KG1 (cell line): Measurements from ENCODE around the gene COQ8B.
A peak's percentile ranks its signal among the peaks of the same experiment; 100 is the strongest.
"Not testable (repeated sequence)": the region's sequence is repeated elsewhere in the genome, so short reads cannot be mapped to it uniquely, and the experiment has no call there.

ENCODE experiments used
- DNase-seq: peaks from one replicate; lab custom pipeline; 2025; lab: John Stamatoyannopoulos, UW

Gene COQ8B

GRCh38 chr19:40716482-40717324, at the start of gene COQ8B, which contains the start of gene ITPKC:
COQ8B (minus strand) TSS chr19:40716886; CDS start chr19:40714632, 2,254 bp downstream.
ITPKC (plus strand) TSS chr19:40717112; CDS start chr19:40717136, 24 bp downstream.
- DNase-seq, result peak; percentile 90

- DNase-seq, result not testable (repeated sequence)
Observed at GRCh38 chr19:40766385-40766784, 49.7 kb upstream of the COQ8B start.

DNA sequence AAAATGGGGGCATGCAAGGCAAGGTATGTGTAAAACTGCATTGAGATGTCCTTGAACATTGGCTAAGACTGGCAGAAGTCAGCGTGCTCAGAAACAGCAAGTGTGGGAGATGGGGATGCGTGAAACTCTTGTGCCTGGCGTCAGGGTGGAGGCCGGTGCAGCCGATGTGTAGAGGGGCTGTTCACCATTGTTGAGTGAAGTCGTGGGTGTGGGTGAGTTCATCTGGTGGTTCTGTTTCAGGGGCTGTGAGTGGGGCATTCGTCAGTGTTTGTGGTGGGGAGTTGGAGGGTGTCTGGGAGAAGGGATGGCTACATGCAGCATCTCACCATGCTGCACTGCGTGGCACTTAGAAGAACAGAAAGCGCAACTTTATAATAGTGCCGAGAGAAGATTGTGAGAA, 47.3 kb upstream of the COQ8B start:
- DNase-seq, result no peak

DNA sequence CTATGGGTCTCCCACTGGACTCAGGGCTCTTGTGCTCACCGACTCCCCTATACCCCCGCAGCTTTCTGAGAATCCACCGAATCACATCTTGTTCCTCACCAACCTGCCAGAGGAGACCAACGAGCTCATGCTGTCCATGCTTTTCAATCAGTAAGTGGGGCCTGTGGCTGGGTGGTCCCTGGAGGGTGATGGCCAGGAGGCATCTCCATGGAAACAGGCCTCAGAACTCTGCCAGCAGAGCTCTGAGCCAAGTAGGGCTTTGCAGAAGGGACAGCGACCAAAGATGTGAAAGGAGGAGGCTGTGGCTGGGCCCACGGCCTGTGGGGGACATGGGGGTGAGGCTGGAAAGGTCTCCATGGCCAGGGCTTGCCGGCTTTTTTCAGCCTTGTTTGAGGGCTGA, 46.8 kb upstream of the COQ8B start:
- DNase-seq, result no peak

DNA sequence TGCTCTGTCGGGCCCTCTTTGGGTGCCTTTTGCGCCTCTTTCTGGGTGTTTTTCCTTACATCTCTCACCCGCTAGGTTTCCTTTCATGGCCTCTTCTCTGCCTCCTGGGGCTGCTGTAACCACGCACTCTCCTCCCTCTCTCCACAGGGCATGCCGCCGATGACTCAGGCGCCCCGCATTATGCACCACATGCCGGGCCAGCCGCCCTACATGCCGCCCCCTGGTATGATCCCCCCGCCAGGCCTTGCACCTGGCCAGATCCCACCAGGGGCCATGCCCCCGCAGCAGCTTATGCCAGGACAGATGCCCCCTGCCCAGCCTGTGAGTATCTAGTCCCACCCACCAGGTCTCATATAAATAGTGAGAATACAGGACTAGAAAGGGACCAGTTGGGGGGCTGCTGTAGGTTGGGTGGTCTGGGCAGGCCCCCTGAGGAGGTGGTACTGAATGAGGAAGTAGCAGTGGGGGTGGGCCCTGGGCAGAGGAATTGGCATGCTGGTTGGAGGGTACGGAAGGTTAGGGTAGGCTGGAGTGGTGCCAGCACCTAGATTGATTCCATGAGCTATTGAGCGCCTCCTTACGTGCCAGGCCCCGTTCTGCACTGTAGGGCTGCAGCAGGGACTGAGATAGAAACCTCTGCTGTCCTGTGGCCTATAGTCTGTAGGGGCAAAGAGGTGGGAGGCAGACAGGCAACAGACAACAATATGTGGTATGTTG, 46.2 kb upstream of the COQ8B start:
- DNase-seq, result no peak

DNA sequence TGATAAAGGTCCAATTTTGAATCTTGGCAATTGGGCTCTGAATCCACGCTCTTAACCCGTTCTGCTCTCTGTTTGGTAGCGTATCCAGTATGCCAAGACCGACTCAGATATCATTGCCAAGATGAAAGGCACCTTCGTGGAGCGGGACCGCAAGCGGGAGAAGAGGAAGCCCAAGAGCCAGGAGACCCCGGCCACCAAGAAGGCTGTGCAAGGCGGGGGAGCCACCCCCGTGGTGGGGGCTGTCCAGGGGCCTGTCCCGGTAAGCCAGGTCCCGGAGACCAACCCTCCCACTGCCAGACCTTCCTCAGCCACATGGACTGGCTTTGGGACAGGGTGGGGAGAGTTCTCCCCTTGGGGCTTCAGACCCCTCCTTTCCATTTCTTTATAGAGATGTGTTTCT, 42.7 kb upstream of the COQ8B start:
- no peak for DNase-seq

- DNase-seq, result no peak
Observed at GRCh38 chr19:40758491-40758890, 41.8 kb upstream of the COQ8B start.

DNA sequence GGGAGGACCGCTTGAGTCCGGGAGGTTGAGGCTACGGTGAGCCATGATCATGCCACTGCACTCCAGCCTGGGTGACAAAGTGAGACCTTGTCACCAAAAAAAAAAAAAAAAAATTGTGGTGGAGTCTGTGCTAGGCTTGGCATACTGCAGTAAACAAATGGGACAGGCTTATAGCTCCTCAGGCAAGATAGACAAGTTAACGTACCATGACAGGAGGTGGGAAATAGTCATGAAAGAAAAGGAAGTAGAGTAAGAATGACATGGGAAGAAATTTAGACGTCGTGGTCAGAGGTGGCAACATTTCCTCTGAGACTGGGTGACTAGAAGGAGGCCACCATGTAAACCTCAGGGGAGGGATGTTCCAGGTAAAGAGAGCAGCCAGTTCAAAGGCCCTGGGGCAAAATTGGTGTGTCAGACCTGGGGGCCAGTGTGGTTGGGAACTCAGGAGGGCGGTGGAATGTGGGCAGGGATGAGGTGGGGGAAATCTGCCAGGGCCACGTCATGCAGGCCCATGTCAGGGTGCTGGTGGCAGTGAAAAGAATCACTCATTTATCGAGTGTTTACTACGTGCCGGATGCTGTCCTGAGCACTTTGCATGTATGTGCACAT, 39.9 kb upstream of the COQ8B start:
- no peak for DNase-seq

GRCh38 chr19:40755791-40756190, 39.1 kb upstream of the COQ8B start:
- no peak for DNase-seq

DNA sequence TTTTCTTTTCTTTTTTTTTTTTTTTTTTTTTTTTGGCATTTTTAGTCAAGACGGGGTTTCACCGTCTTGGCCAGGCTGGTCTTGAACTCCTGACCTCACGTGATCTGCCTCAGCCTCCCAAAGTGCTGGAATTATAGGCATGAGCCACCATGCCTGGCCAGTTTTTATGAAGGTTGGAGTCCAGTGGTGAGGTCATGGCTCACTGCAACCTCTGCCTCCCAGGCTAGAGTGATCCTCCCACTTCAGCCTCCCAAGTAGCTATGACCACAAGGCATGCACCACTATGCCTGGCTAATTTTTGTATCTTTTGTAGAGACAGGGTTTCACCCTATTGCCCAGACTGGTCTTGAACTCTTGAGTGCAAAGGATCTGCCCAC, 38.5 kb upstream of the COQ8B start:
- DNase-seq, result no peak

GRCh38 chr19:40754611-40755247, 38.0 kb upstream of the COQ8B start:
- no peak for DNase-seq

GRCh38 chr19:40752257-40752781, 35.6 kb upstream of the COQ8B start:
- no peak for DNase-seq

DNA sequence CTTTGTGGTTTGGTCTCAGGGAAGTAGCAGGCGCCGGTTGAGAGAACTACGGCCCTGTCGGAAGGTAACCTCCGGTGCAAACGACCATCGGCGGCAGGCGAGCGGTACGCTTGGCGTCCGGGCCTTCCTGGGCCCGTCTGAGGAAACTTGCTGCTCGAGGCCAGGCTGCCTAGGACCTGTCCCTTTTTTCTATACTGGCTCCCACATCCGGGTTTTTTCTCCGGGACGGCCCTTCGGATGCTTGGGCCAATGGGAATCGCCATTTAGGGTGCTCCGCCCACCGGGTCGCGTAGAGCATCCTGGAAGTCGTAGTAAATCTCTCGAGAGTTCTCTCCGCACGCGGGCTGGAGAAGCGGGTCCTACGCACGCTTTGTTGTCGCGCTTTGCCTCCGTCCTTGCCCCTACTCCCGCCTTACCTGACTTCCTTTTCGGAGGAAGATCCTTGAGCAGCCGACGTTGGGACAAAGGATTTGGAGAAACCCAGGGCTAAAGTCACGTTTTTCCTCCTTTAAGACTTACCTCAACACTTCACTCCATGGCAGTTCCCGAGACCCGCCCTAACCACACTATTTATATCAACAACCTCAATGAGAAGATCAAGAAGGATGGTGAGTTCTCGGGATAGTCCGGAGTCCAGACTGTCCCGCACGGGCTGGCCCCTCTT, 34.3 kb upstream of the COQ8B start, which contains the start of gene SNRPA:
SNRPA (plus strand) TSS at position 330 of the 664 bp plus-strand sequence; CDS start at position 536, 206 bp downstream.
- DNase-seq, result peak; percentile 95

- DNase-seq, result peak; percentile 95
Observed at GRCh38 chr19:40750058-40750873, 33.6 kb upstream of the COQ8B start, which contains the start of gene ACTMAP. ACTMAP (minus strand) TSS chr19:40750477; CDS start chr19:40749803, 674 bp downstream.

DNA sequence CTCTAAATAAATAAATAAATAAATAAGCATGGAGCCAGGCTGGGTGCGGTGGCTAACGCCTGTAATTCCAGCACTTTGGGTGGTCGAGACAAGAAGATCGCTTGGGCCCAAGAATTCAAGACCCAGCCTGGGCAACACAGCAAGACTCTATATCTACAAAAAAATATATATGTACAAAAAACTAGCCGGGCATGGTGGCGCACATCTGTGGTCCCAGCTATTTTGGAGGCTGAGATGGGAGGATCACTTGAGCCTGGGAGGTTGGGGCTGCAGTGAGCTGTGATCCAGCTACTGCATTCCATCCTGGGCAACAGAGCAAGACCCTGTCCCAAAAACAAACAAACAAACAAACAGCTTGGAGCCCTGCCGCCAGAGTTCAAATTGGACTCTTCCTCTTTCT, 30.9 kb upstream of the COQ8B start:
- DNase-seq, result no peak

- no peak for DNase-seq
Observed at GRCh38 chr19:40745402-40745780, 28.7 kb upstream of the COQ8B start.

GRCh38 chr19:40744554-40745401, 28.1 kb upstream of the COQ8B start:
- DNase-seq, result no peak

- no peak for DNase-seq
Observed at GRCh38 chr19:40743926-40744325, 27.2 kb upstream of the COQ8B start.

- DNase-seq, result no peak
Observed at GRCh38 chr19:40742886-40743285, 26.2 kb upstream of the COQ8B start.
